ENCODE results near the gene AURKA.

- TF ChIP-seq CTCF (IDR thresholded peaks at IDR 0.05; ENCODE audit: borderline replicate concordance, extremely low read depth, low read length, poor library complexity, severe bottlenecking) = no peak
- no peak for TF ChIP-seq EZH2 (IDR thresholded peaks at IDR 0.05; ENCODE audit: borderline replicate concordance, low read depth, low read length, severe bottlenecking)
These were observed 38.9 kb upstream of the AURKA start for GRCh38 chr20:56430957-56431356.

Measured in DND-41 (cell line).